Thyroid gland (tissue), 4 donors: ENCODE measurements around the gene PCBP3. TPM values are rescaled to one million over a fixed set of nuclear protein-coding genes. Genes with fewer than 3 reads are reported as not detected.

Experiments used
- DNase-seq, 2 donors: peaks; one replicate each; pipeline ENCODE4 v3.0.0-alpha.2; 2019
- H3K27ac ChIP-seq, 3 donors: fragments of 200-600 bp; sonication (generic); 1 replicate in 2 of 3; 2 replicates in 1 of 3; pipeline ENCODE4 v1.5.1; 2016 to 2019; ENCODE audit warnings: mild to moderate bottlenecking in 1 of 3, moderate library complexity in 1 of 3
- H3K27me3 ChIP-seq: fragments of 200-600 bp; sonication (generic); one replicate; pipeline ENCODE4 v1.5.1; 2019
- H3K36me3 ChIP-seq, 2 donors: fragments of 200-600 bp; sonication (generic); one replicate each; pipeline ENCODE4 v1.5.1; 2016 to 2019
- H3K4me1 ChIP-seq, 2 donors: fragments of 200-600 bp; sonication (generic); one replicate each; pipeline ENCODE4 v1.5.1; 2017 to 2019
- H3K4me3 ChIP-seq, 3 donors: fragments of 200-600 bp; sonication (generic); replicated peaks in 1 of 3; 1 replicate in 2 of 3; 2 replicates in 1 of 3; pipeline ENCODE4 v1.5.1; 2016; ENCODE audit warnings: mild to moderate bottlenecking in 1 of 3
- H3K9me3 ChIP-seq: fragments of 200-600 bp; sonication (generic); one replicate; pipeline ENCODE4 v1.5.1; 2017
- CTCF ChIP-seq, 6 experiments: fragments of 200-600 bp in 3 of 6; fragments of 450-650 bp in 3 of 6; sonication (generic) in 3 of 6; IDR thresholded peaks; one replicate each; pipeline ENCODE4 v1.5.1; 2016 to 2019; ENCODE audit warnings: antibody characterized with exemption in 6 of 6, mild to moderate bottlenecking in 2 of 6, inconsistent platforms in 1 of 6, moderate library complexity in 1 of 6
- POLR2A ChIP-seq, 2 donors: fragments of 450-650 bp; IDR thresholded peaks; one replicate each; pipeline ENCODE4 v1.6.1; 2017; ENCODE audit warnings: antibody characterized with exemption in 2 of 2, mild to moderate bottlenecking in 2 of 2, moderate library complexity in 1 of 2
- WGBS, 2 donors: methylation state at CpG; one replicate each; pipeline ENCODE4 v1.1.5; 2017; 5-methylcytosine and 5-hydroxymethylcytosine counted together
- intact Hi-C: fragments of 100-400 bp; cut with DNase I; formaldehyde crosslinking; loops from one replicate; pipeline ENCODE4 v1.15.1; 2023
- total RNA-seq, 4 donors: library from RNA; depleted of rRNA; stranded (reverse); fragments of >200 nt; gene quantifications; one replicate each; pipeline ENCODE4 v1.2.3, GENCODE V29; 2016

The PCBP3 gene
- total RNA-seq, 4 donors from 2014 or later = 0.33 to 0.98 (median 0.54) TPM; not detected in 1

GRCh38 chr21:45844181-45844580, 200.7 kb downstream of the PCBP3 start:
- Histone ChIP-seq H3K27me3 (no peaks in the 10 kb centered on the region), H3K9me3 (no peaks in the 10 kb centered on the region), H3K36me3 (no peaks in the 10 kb centered on the region), H3K4me3 (no peak overlapping the region), H3K4me1 (no peaks in the 10 kb centered on the region), H3K27ac (no peak overlapping the region)
- TF ChIP-seq CTCF (IDR thresholded peaks at IDR 0.05) = no peak
- no peak for TF ChIP-seq POLR2A (IDR thresholded peaks at IDR 0.05)
- intact Hi-C loops = no loop called here
- DNase-seq = no peak
- 82 to 96% methylated on average over 6 to 7 of the region's 8 CpGs for WGBS, 2 donors

GRCh38 chr21:45845063-45845769, 201.7 kb downstream of the PCBP3 start:
- intact Hi-C loops = no loop called here
- no peak for DNase-seq
- WGBS, 2 donors = 86 to 89% methylated on average over 12 of the region's 12 CpGs
- no peaks in the 10 kb centered on the region for H3K27me3 ChIP-seq
- H3K9me3 ChIP-seq = no peaks in the 10 kb centered on the region
- H3K4me1 ChIP-seq = no peaks in the 10 kb centered on the region
- no peak overlapping the region for H3K27ac ChIP-seq
- H3K36me3 ChIP-seq = no peaks in the 10 kb centered on the region
- no peak overlapping the region for H3K4me3 ChIP-seq
- TF ChIP-seq CTCF (IDR thresholded peaks at IDR 0.05) = no peak
- no peak for TF ChIP-seq POLR2A (IDR thresholded peaks at IDR 0.05)

GRCh38 chr21:45845770-45846090, 202.2 kb downstream of the PCBP3 start:
- Histone ChIP-seq H3K9me3 (no peaks in the 10 kb centered on the region), H3K4me3 (no peak overlapping the region), H3K27me3 (no peaks in the 10 kb centered on the region), H3K36me3 (no peaks in the 10 kb centered on the region), H3K4me1 (no peaks in the 10 kb centered on the region), H3K27ac (no peak overlapping the region)
- TF ChIP-seq CTCF (IDR thresholded peaks at IDR 0.05) = no peak
- WGBS, 2 donors = 51 to 68% methylated on average over 3 of the region's 3 CpGs
- intact Hi-C loops = no loop called here
- DNase-seq = no peak

- intact Hi-C loops = no loop called here
- WGBS, 2 donors = 75 to 76% methylated on average over 8 of the region's 8 CpGs
- DNase-seq = no peak
- H3K36me3 ChIP-seq = no peaks in the 10 kb centered on the region
- no peak overlapping the region for H3K27ac ChIP-seq
- H3K27me3 ChIP-seq = no peaks in the 10 kb centered on the region
- H3K4me1 ChIP-seq = no peaks in the 10 kb centered on the region
- H3K9me3 ChIP-seq = no peaks in the 10 kb centered on the region
- no peak for TF ChIP-seq CTCF (IDR thresholded peaks at IDR 0.05)
- no peak overlapping the region for H3K4me3 ChIP-seq
Measured at GRCh38 chr21:45846373-45847160, 203.0 kb downstream of the PCBP3 start.

- Histone ChIP-seq H3K27me3 (no peaks in the 10 kb centered on the region), H3K9me3 (no peaks in the 10 kb centered on the region), H3K4me1 (no peaks in the 10 kb centered on the region), H3K27ac (no peak overlapping the region), H3K36me3 (no peaks in the 10 kb centered on the region), H3K4me3 (no peak overlapping the region)
- TF ChIP-seq CTCF (IDR thresholded peaks at IDR 0.05) = no peak
- no peak for TF ChIP-seq POLR2A (IDR thresholded peaks at IDR 0.05)
- intact Hi-C loops = no loop called here
- DNase-seq = no peak
- whole genome bisulfite sequencing, 2 donors = 89 to 93% methylated on average over 10 of the region's 10 CpGs
Measured at GRCh38 chr21:45847870-45848269, 204.3 kb downstream of the PCBP3 start.
